Liver (tissue), 9 donors: ENCODE results near the gene PCSK4. TPM values are rescaled to one million over a fixed set of nuclear protein-coding genes. Genes with fewer than 3 reads are reported as not detected.

Source experiments
- DNase-seq: peaks from one replicate; pipeline ENCODE4 v3.0.0-alpha.2; 2017; ENCODE audit warnings: low spot score
- H3K27ac ChIP-seq, 2 donors: one replicate each; pipeline ENCODE4 v1.7.0; 2013; ENCODE audit warnings: inconsistent platforms in 2 of 2, low read length in 2 of 2, control low read depth in 1 of 2, low read depth in 1 of 2, mild to moderate bottlenecking in 1 of 2
- H3K27me3 ChIP-seq, 4 donors: one replicate each; pipeline versions ENCODE4 v1.6.1 to v1.7.0; 2013; ENCODE audit warnings: low read length in 3 of 4, inconsistent platforms in 1 of 4, mild to moderate bottlenecking in 1 of 4, moderate library complexity in 1 of 4; ENCODE audit not compliant: control insufficient read depth in 4 of 4, insufficient read depth in 4 of 4
- H3K36me3 ChIP-seq, 4 donors: one replicate each; pipeline versions ENCODE4 v1.6.1 to v1.7.0; 2013; ENCODE audit warnings: low read length in 3 of 4, mild to moderate bottlenecking in 3 of 4, low read depth in 1 of 4, moderate library complexity in 1 of 4; ENCODE audit not compliant: control insufficient read depth in 4 of 4, insufficient read depth in 3 of 4
- H3K4me1 ChIP-seq, 4 donors: one replicate each; pipeline versions ENCODE4 v1.6.1 to v1.7.0; 2013; ENCODE audit warnings: low read length in 3 of 4, mild to moderate bottlenecking in 3 of 4, moderate library complexity in 1 of 4; ENCODE audit not compliant: control insufficient read depth in 4 of 4, insufficient read depth in 4 of 4
- H3K4me3 ChIP-seq, 3 donors: one replicate each; pipeline versions ENCODE4 v1.6.1 to v1.7.0; 2013; ENCODE audit warnings: low read length in 3 of 3, control low read depth in 1 of 3, low read depth in 1 of 3, mild to moderate bottlenecking in 1 of 3
- H3K9ac ChIP-seq, 2 donors: one replicate each; pipeline ENCODE4 v1.7.0; 2013; ENCODE audit warnings: low read length in 2 of 2, mild to moderate bottlenecking in 2 of 2, moderate library complexity in 2 of 2, control low read depth in 1 of 2, low read depth in 1 of 2
- H3K9me3 ChIP-seq, 4 donors: one replicate each; pipeline versions ENCODE4 v1.6.1 to v1.7.0; 2013; ENCODE audit warnings: low read length in 3 of 4; ENCODE audit not compliant: control insufficient read depth in 4 of 4
- EGR1 ChIP-seq, 2 donors: IDR thresholded peaks; 2 replicates each; pipeline ENCODE4 v1.6.1; 2016 to 2018; ENCODE audit warnings: antibody characterized with exemption in 2 of 2, low read depth in 2 of 2
- FOXA2 ChIP-seq: IDR thresholded peaks from 2 replicates; pipeline ENCODE4 v1.6.1; 2016; ENCODE audit warnings: antibody characterized with exemption
- HNF4A ChIP-seq, 2 donors: conservative IDR thresholded peaks; 2 replicates each; pipeline ENCODE4 v1.6.1; 2016; ENCODE audit warnings: antibody characterized with exemption in 2 of 2, mild to moderate bottlenecking in 2 of 2
- HNF4G ChIP-seq: IDR thresholded peaks from 2 replicates; pipeline ENCODE4 v1.6.1; 2016; ENCODE audit warnings: antibody characterized with exemption
- SP1 ChIP-seq: IDR thresholded peaks from 2 replicates; pipeline ENCODE4 v1.6.1; 2018; ENCODE audit warnings: antibody characterized with exemption, mild to moderate bottlenecking
- TAF1 ChIP-seq: conservative IDR thresholded peaks from 2 replicates; pipeline ENCODE4 v1.6.1; 2016; ENCODE audit warnings: antibody characterized with exemption, mild to moderate bottlenecking
- WGBS: extraction: QIAGEN DNeasy Blood & Tissue Kit; methylation state at CpG from one replicate; pipeline ENCODE4 v1.1.7; 2013; 5-methylcytosine and 5-hydroxymethylcytosine counted together
- polyA plus RNA-seq, 2 donors: library from polyadenylated mRNA; stranded (reverse) in 1 of 2; unstranded in 1 of 2; fragments of 200-250 nt in 1 of 2; fragments of >200 nt in 1 of 2; fragmentation: Nextera tagmentation in 1 of 2; extraction: Ambion mirVana in 1 of 2; gene quantifications; one replicate each; pipeline versions ENCODE4 v1.2.1 to v1.2.3, GENCODE V29; 2013 to 2015
- total RNA-seq, 2 donors: library from RNA; depleted of rRNA; stranded (reverse); fragments of >200 nt; gene quantifications; one replicate each; pipeline ENCODE4 v1.2.3, GENCODE V29; 2014
- TF ChIP-seq, protein P1 (sequence below): IDR thresholded peaks from 2 replicates; pipeline ENCODE4 v1.6.1; 2016; ENCODE audit warnings: antibody characterized with exemption
- TF ChIP-seq, protein P2 (sequence below): IDR thresholded peaks from 2 replicates; pipeline ENCODE4 v1.6.1; 2016; ENCODE audit warnings: antibody characterized with exemption, mild to moderate bottlenecking
- TF ChIP-seq, protein P3 (sequence below): IDR thresholded peaks from 2 replicates; pipeline ENCODE4 v1.6.1; 2016; ENCODE audit warnings: antibody characterized with exemption
- donor health status: healthy.
- donor health status: healthy.
- donor health status: healthy.
- donor health status: healthy.
- donor health status: healthy.

PCSK4 gene
- total and polyA plus RNA-seq, 4 donors = 0.60 to 2.6 (median 1.9) TPM

GRCh38 chr19:1496714-1497577 is 6.8 kb upstream of the PCSK4 start:
- Histone ChIP-seq H3K27ac (no peak overlapping the region), H3K9me3 (no peaks in the 10 kb centered on the region), H3K4me3 (no peak overlapping the region), H3K36me3 (peaks cover 0 to 2% (median 0%) of the 10 kb centered on the region in 4 donors), H3K4me1 (peaks cover 6 to 43% (median 26%) of the 10 kb centered on the region in 4 donors), H3K9ac (no peak overlapping the region), H3K27me3 (no peaks in the 10 kb centered on the region)
- 78% methylated on average over 39 of the region's 39 CpGs for WGBS
- TF ChIP-seq EGR1 (IDR thresholded peaks at IDR 0.05; ENCODE audit: low read depth in 2 of 2) = no peak
- TF ChIP-seq, protein P1, sequence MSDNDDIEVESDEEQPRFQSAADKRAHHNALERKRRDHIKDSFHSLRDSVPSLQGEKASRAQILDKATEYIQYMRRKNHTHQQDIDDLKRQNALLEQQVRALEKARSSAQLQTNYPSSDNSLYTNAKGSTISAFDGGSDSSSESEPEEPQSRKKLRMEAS = no peak
- no peak for TF ChIP-seq FOXA2
- TF ChIP-seq, protein P2, sequence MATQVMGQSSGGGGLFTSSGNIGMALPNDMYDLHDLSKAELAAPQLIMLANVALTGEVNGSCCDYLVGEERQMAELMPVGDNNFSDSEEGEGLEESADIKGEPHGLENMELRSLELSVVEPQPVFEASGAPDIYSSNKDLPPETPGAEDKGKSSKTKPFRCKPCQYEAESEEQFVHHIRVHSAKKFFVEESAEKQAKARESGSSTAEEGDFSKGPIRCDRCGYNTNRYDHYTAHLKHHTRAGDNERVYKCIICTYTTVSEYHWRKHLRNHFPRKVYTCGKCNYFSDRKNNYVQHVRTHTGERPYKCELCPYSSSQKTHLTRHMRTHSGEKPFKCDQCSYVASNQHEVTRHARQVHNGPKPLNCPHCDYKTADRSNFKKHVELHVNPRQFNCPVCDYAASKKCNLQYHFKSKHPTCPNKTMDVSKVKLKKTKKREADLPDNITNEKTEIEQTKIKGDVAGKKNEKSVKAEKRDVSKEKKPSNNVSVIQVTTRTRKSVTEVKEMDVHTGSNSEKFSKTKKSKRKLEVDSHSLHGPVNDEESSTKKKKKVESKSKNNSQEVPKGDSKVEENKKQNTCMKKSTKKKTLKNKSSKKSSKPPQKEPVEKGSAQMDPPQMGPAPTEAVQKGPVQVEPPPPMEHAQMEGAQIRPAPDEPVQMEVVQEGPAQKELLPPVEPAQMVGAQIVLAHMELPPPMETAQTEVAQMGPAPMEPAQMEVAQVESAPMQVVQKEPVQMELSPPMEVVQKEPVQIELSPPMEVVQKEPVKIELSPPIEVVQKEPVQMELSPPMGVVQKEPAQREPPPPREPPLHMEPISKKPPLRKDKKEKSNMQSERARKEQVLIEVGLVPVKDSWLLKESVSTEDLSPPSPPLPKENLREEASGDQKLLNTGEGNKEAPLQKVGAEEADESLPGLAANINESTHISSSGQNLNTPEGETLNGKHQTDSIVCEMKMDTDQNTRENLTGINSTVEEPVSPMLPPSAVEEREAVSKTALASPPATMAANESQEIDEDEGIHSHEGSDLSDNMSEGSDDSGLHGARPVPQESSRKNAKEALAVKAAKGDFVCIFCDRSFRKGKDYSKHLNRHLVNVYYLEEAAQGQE = no peak
- TF ChIP-seq, protein P3, sequence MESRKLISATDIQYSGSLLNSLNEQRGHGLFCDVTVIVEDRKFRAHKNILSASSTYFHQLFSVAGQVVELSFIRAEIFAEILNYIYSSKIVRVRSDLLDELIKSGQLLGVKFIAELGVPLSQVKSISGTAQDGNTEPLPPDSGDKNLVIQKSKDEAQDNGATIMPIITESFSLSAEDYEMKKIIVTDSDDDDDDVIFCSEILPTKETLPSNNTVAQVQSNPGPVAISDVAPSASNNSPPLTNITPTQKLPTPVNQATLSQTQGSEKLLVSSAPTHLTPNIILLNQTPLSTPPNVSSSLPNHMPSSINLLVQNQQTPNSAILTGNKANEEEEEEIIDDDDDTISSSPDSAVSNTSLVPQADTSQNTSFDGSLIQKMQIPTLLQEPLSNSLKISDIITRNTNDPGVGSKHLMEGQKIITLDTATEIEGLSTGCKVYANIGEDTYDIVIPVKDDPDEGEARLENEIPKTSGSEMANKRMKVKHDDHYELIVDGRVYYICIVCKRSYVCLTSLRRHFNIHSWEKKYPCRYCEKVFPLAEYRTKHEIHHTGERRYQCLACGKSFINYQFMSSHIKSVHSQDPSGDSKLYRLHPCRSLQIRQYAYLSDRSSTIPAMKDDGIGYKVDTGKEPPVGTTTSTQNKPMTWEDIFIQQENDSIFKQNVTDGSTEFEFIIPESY = no peak
- no peak for TF ChIP-seq HNF4A (conservative IDR thresholded peaks at IDR 0.05)
- TF ChIP-seq SP1 = no peak
- no peak for TF ChIP-seq HNF4G
- no peak for DNase-seq

GRCh38 chr19:1495799-1496713 is 5.9 kb upstream of the PCSK4 start:
- no peak for DNase-seq
- H3K9me3 ChIP-seq = no peaks in the 10 kb centered on the region
- peaks cover 6 to 38% (median 25%) of the 10 kb centered on the region in 4 donors for H3K4me1 ChIP-seq
- H3K36me3 ChIP-seq = peaks cover 0 to 2% (median 0%) of the 10 kb centered on the region in 4 donors
- H3K27me3 ChIP-seq = no peaks in the 10 kb centered on the region
- 88% methylated on average over 40 of the region's 40 CpGs for WGBS
- no peak overlapping the region for H3K9ac ChIP-seq
- no peak for TF ChIP-seq TAF1
- TF ChIP-seq HNF4G = no peak
- no peak overlapping the region for H3K4me3 ChIP-seq
- no peak overlapping the region for H3K27ac ChIP-seq
